HG03460 (cell line): ENCODE data around the gene FUT4.
"Not testable (repeated sequence)": the region's sequence is repeated elsewhere in the genome, so short reads cannot be mapped to it uniquely, and the experiment has no call there.

Experiments
- ATAC-seq: cut with Tn5 transposase; IDR thresholded peaks from one replicate; pipeline ENCODE4 v1.9.1; 2021; ENCODE audit not compliant: unreplicated experiment

The FUT4 gene

DNA sequence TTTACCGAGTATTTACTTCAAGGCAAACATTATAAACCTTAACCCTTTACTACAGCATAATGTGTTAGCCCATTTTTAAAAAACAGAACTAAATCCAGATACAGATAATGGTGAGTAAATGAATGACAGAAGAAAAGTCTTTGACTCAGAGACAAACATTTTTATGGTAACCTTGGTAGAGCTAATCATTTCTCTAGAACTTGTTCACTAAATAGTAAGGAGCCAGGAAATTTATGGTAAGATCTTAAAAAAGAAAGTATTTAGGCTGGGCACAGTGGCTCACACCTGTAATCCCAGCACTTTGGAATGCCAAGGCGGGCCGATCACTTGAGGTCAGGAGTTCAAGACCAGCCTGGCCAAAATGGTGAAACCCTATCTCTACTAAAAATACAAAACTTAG lies 11.5 kb upstream of the FUT4 start:
- no peak for ATAC-seq

DNA sequence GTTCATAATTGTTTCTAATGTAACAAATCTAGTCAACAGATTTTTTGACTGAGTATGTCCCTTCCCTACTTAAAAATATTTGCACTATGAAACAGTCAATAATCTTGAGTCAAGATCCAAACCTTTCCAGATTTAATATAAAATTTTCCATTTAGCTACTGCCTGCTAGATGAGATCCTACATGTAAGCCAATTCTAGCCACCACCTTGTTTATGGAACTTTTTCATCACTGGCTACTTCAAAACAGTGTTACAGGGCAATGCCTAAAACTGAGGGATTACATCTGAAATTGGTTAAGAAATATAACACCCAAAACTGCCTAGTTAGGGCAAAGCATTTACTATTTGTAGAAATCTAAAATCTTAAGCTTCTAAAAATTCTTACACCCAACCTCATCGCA lies 10.5 kb upstream of the FUT4 start:
- ATAC-seq: no peak

DNA sequence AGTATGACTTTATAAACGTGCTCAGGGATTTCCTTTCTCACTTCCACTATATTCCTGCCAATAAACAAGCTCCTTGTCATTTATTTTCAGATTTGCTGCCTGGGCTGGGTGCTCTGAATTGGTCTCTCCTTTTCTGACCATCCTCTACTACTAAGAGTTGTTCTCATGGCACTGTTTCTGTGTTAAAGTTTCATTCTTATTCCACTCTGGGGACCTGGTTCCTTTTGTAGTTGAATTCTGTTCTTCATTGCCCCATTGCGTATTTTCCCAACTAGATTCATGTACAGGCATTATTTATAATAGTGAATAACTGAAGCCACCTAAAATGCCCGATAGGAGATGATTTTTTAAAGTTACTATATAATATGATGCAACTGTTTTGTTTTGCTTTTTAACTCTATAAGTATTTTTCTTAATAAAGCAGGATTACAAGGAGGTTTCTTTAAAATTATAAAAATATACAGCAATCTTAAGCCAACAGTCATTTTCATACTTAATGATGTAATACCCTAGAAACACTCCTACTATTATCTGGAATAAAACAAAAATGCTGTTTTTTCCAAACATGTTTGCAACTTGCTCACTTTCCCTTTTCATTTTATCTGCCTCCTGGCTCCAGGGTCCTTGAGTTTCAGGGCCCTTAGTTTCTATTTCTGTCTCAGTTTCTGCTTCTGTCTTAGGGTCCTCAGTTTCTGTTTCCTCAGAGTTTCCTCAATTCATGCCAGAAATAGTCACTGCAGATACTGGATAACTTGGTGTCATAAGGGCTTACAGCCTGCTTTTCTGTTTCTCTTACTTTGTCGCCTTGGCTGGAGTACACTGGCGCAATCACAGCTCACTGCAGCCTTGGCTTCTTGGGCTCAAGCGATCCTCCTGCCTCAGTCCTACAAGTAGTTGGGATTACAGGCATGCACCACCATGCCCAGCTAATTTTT lies 9.8 kb upstream of the FUT4 start:
- no peak for ATAC-seq

DNA sequence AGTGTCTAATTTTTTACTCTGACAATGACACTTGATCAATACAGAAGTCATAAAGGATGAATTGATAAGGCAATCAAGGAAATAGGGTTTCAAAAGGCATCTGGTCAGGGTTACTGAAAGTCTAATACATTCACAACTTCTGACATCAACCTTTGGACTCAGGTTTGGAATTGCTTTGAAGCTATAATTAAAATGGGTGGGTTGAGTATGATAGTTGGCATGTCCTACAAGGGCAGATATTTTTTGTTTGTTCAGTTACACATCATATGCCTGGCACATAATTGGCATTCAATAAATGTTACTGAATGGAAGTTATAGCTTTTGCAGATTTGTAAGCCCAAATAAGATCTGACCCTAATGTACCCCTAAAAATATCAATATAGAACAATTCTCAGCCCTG lies 7.3 kb upstream of the FUT4 start:
- no peak for ATAC-seq

DNA sequence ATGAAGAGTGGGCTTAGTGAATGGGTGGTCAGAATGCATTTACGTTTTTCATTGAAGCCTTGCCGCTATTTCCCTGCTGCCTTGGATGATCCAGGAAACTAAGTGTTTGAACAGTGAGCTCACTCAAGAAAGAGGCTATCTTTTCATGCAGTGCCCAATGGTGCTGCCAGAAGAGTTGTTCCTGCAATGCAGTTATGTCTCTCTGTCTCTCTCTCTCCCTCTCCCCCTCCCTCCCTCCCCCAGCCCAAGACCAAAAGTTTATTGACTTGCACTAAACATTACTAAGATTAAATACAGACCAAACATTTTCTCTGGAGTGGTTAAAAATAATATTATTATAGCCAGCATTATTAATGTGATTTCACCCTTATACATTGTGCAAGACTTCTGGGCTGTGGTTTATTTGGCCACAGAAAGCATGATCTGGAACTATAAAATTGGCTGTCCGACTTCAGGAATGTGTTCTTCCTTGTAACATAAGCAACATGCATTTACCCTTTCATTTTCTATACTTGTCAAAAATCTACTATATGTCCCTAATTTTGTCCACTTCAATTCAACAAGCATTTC lies 6.6 kb upstream of the FUT4 start:
- ATAC-seq: no peak

DNA sequence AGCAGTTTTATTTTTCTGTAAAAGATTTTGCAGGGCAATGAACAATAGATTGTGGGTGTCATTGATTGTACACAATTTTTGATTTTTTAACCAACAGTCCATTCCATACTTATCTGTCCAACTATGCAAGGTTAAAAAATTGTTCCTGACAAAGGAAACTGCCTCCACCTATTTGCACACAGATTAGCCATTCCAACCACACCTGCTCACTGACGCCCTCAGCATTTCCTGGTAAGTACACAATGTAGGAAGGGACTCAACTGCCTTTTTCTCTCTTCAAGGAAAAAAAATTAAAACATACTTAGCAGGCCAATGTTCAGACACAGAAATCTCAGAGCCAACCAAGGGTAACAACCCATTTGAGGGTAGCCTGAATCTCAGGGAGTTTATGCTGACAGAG lies 4.3 kb upstream of the FUT4 start:
- no peak for ATAC-seq

DNA sequence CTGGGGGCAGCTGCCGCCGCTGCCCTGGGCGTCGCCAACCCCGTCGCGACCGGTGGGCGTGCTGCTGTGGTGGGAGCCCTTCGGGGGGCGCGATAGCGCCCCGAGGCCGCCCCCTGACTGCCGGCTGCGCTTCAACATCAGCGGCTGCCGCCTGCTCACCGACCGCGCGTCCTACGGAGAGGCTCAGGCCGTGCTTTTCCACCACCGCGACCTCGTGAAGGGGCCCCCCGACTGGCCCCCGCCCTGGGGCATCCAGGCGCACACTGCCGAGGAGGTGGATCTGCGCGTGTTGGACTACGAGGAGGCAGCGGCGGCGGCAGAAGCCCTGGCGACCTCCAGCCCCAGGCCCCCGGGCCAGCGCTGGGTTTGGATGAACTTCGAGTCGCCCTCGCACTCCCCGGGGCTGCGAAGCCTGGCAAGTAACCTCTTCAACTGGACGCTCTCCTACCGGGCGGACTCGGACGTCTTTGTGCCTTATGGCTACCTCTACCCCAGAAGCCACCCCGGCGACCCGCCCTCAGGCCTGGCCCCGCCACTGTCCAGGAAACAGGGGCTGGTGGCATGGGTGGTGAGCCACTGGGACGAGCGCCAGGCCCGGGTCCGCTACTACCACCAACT lies 1.0 kb downstream of the FUT4 start:
- peak; percentile 2 for ATAC-seq

DNA sequence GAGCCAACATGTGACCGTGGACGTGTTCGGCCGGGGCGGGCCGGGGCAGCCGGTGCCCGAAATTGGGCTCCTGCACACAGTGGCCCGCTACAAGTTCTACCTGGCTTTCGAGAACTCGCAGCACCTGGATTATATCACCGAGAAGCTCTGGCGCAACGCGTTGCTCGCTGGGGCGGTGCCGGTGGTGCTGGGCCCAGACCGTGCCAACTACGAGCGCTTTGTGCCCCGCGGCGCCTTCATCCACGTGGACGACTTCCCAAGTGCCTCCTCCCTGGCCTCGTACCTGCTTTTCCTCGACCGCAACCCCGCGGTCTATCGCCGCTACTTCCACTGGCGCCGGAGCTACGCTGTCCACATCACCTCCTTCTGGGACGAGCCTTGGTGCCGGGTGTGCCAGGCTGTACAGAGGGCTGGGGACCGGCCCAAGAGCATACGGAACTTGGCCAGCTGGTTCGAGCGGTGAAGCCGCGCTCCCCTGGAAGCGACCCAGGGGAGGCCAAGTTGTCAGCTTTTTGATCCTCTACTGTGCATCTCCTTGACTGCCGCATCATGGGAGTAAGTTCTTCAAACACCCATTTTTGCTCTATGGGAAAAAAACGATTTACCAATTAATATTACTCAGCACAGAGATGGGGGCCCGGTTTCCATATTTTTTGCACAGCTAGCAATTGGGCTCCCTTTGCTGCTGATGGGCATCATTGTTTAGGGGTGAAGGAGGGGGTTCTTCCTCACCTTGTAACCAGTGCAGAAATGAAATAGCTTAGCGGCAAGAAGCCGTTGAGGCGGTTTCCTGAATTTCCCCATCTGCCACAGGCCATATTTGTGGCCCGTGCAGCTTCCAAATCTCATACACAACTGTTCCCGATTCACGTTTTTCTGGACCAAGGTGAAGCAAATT lies 1.8 kb downstream of the FUT4 start:
- ATAC-seq: no peak

DNA sequence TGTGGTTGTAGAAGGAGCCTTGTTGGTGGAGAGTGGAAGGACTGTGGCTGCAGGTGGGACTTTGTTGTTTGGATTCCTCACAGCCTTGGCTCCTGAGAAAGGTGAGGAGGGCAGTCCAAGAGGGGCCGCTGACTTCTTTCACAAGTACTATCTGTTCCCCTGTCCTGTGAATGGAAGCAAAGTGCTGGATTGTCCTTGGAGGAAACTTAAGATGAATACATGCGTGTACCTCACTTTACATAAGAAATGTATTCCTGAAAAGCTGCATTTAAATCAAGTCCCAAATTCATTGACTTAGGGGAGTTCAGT lies 2.4 kb downstream of the FUT4 start:
- no peak for ATAC-seq

DNA sequence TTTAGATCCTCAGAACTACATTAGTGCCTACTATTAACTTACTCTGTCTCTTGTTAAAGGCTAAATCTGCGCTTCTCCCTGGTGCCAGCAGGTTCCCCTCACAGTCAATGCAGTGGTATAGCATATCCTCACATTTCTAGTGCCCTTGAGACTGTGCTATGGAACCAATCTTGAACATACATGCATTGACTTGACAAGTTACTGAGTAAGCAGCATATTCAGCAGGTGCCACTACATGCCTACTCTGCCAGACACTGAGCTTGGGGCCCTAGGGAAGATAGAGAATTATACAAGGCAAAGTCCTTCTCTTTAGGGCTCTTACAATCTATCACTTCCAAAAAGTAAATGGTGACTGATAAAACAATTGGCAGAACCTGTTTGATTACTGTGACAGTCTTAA lies 3.2 kb downstream of the FUT4 start:
- ATAC-seq: no peak

DNA sequence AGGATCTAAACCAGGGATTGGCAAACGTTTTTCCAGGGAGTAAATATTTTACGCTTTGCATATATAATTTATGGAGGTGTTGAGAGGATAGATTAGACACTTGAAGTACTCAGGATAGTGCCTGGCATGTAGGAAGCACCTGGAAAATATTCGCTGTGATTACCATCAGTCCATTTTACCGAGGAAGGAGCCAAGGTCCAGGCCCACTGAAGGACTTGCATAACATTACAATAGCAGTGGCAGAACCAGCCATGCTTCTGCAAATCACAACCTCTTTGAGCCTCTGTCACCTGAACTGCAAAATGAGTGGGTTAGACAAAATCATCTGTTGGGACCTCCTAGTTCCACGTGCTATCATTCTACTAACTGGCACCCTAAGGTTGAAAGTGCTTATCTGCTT lies 5.4 kb downstream of the FUT4 start:
- ATAC-seq: no peak

DNA sequence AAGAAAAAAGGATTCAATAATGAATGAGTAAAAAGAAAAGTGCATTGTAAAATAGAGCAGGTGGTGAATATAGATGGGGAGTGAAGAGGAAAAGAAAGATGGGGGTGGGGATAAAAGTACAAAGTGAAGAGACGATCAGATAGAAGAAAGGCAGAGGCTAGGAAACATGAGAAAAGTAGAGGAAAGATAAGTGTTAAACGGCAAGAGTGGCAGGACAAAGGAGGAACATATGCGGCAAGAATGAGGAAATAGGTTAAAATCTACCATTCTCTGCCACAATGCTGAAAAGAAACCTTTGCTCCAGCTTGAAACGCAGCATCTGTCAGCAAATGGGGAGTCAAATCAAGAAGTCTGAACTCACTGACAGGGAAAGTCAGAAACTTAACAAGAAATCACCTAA lies 6.8 kb downstream of the FUT4 start:
- ATAC-seq: no peak

DNA sequence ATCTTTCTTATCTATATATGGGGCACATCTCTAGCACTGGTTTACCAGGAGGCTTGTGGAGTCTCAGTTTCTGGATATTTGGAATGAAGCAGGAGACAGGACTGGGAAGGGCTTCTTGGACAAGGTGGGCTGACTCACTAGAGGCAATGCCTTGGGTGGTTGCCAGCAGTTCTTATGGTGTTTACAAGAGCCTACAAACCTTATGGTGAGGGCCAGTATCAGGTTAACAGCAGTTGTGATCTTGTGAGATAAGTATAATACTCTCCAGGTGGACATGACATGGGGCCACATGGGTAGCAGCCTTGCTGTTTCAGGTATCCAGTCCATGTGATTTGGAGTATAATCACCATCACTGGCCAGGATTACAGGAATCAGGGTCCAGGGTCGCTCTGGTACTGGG lies 10.2 kb downstream of the FUT4 start:
- ATAC-seq: no peak

DNA sequence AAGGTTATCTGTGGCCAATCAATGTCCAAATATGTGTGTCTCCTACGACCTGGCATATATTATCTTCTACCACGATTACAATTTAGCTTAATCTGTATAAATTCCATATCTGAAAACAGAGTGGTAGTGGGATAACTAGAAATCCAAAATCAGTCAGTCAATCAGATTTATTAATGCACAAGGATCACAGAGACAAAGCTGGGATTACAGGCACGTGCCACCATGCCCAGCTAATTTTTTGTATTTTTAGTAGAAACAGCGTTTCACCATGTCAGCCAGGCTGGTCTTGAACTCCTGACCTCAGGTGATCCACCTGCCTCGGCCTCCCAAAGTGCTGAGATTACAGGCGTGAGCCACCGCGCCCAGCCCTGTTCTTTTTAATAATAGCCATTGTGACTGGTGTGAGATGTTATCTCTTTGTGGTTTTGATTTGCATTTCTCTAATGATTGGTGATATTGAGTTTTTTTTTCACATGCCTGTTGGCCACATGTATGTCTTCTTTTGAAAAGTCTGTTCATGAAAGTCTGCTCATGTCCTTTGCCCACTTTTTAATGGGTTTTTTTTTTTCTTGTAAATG lies 12.1 kb downstream of the FUT4 start:
- not testable (repeated sequence) for ATAC-seq

DNA sequence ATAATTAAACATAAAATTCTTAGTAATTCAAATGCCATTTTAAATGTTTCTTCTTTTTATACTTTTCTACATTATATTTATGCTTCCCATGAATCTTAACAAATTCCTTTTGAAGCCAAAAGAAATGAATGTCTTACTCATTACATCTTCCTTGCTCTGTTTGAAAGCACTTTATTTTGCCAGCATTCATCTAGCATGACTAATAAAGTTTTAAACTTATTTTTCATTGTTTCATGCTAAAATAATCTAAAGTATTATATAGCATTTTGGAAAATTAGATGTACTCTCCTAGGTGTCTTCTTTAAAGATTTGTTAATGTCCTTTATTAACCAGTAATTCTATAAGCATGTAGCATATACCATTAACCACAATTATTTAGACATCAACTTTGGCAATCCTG lies 13.7 kb downstream of the FUT4 start:
- no peak for ATAC-seq

DNA sequence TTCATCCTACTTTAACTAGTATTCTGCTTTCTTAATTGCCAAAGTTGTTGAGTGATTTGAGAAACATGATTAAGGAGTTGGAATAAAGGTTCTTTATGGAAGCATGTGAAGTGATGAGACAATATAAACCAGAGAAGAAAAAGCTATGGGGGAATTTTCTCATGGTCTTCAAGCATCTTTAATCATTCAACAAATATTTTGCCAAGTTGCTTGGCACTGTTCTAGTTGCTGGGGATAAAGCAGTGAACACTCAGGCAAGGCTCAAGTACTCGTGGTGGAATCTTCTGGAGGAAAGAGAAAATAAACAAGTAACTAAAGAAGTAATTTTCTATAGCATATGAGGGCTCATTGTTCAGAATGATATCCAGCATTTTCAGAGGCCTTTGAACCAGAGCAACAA lies 14.3 kb downstream of the FUT4 start:
- no peak for ATAC-seq

DNA sequence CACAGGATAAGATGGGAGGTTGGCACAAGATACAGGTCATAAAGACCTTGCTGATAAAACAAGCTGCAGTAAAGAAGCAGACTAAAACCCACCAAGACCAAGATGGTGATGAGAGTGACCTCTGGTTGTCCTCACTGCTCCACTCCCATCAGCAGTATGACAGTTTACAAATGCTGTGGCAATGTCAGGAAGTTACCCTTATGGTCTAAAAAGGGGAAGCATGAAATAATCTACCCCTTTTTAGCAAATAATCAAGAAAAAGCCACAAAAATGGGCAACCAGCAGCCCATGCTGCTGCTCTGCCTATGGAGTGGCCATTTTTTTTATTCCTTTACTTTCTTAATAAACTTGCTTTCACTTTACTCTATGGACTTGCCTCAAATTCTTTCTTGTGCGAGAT lies 14.7 kb downstream of the FUT4 start:
- no peak for ATAC-seq

DNA sequence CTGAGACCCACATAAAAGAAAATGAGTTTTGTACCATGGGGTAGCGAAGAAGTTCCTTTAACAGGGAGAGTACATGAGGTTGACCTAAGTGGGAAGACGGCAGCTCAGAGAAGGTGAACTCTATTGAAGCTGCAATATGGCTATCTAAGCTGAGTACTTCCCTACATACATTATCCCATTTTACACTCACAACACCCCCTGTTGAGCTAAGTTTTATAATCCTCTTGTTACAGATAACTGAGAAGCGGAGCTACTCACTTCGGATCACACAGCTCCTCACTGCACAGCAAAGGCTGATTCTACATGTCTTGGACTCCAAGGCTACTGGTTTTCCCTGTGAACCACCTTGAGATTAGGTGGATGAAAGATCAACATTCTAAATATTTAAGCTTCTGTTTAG lies 15.2 kb downstream of the FUT4 start:
- no peak for ATAC-seq

DNA sequence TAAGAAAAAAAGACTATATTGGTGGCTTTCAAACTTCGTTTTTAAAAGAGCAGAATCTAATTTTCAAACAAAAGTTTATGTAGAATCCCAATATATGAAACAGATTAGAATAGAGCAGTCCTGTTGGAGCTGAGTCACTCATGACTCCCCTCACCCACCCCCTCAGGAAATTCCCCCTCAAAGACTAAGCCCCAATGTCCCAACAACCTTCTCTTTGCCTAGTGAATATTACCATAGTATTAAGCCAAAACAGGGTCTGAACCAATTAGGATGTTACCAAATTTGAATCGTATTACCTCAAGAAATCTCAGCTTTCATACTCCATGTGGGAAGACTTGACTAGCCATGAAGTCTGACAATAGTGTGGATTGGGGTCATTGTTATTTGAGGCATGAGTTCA lies 15.6 kb downstream of the FUT4 start:
- no peak for ATAC-seq

DNA sequence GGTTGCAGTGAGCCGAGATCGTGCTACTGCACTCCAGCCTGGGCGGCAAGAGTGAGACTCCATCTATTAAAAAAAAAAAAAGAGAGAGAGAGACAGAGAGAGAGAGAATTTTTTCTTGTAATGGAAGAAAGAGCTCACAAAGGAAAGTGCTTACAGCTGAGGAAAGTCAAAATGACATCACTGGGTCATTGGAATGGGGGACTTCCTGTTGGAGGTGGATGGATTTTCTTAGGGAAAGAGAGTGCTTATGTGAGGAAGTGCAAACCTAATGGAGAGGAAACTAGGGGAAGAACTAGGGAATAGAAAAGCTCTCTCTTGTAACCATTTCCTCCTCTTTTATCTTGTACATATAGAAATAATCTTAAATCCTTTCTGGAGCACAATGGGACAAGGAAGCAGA lies 17.1 kb downstream of the FUT4 start:
- ATAC-seq: no peak

DNA sequence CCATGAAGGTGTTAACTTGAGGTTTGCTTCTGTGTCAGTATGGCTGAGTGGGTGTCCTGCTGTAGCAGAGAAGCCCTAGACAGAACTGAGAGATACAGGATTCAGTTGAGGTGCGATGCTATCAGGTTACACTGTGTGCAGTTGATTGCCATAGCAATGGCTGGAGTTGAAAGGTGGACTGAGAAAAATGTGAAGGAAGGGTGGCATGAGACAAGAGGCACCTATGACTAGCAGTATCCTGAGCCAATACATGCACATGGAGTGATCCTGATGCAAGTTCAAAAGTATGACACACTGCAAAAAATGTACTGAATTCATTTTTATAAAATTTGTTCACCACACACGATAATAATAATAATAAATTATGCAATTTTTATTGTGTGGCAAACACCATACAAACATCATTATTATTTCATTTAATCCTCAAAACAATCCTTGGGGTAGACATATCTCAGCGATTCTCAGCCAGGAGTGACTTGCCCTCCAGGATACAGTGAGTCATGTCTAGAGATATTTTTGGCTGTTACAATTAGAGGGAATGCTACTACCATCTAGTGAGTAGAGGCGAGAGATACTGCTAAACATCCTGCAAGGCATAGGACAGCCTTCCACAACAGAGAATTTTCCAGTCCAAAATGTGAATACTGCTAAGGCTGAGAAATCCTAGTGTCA lies 19.6 kb downstream of the FUT4 start:
- ATAC-seq: no peak
